Thyroid gland (tissue), 4 donors: Measurements from ENCODE around the gene SETD2. TPM values are rescaled to one million over a fixed set of nuclear protein-coding genes. Genes with fewer than 3 reads are reported as not detected.
A peak's percentile ranks its signal among the peaks of the same experiment; 100 is the strongest.

Experiments
- DNase-seq, 2 donors: peaks; one replicate each; pipeline ENCODE4 v3.0.0-alpha.2; 2019
- H3K27ac ChIP-seq, 3 donors: fragments of 200-600 bp; sonication (generic); 1 replicate in 2 of 3; 2 replicates in 1 of 3; pipeline ENCODE4 v1.5.1; 2016 to 2019; ENCODE audit warnings: mild to moderate bottlenecking in 1 of 3, moderate library complexity in 1 of 3
- H3K27me3 ChIP-seq: fragments of 200-600 bp; sonication (generic); one replicate; pipeline ENCODE4 v1.5.1; 2019
- H3K36me3 ChIP-seq, 2 donors: fragments of 200-600 bp; sonication (generic); one replicate each; pipeline ENCODE4 v1.5.1; 2016 to 2019
- H3K4me1 ChIP-seq, 2 donors: fragments of 200-600 bp; sonication (generic); one replicate each; pipeline ENCODE4 v1.5.1; 2017 to 2019
- H3K4me3 ChIP-seq, 3 donors: fragments of 200-600 bp; sonication (generic); replicated peaks in 1 of 3; 1 replicate in 2 of 3; 2 replicates in 1 of 3; pipeline ENCODE4 v1.5.1; 2016; ENCODE audit warnings: mild to moderate bottlenecking in 1 of 3
- H3K9me3 ChIP-seq: fragments of 200-600 bp; sonication (generic); one replicate; pipeline ENCODE4 v1.5.1; 2017
- CTCF ChIP-seq, 6 experiments: fragments of 200-600 bp in 3 of 6; fragments of 450-650 bp in 3 of 6; sonication (generic) in 3 of 6; IDR thresholded peaks; one replicate each; pipeline ENCODE4 v1.5.1; 2016 to 2019; ENCODE audit warnings: antibody characterized with exemption in 6 of 6, mild to moderate bottlenecking in 2 of 6, inconsistent platforms in 1 of 6, moderate library complexity in 1 of 6
- POLR2A ChIP-seq, 2 donors: fragments of 450-650 bp; IDR thresholded peaks; one replicate each; pipeline ENCODE4 v1.6.1; 2017; ENCODE audit warnings: antibody characterized with exemption in 2 of 2, mild to moderate bottlenecking in 2 of 2, moderate library complexity in 1 of 2
- WGBS, 2 donors: methylation state at CpG; one replicate each; pipeline ENCODE4 v1.1.5; 2017; 5-methylcytosine and 5-hydroxymethylcytosine counted together
- intact Hi-C: fragments of 100-400 bp; cut with DNase I; formaldehyde crosslinking; loops from one replicate; pipeline ENCODE4 v1.15.1; 2023
- total RNA-seq, 4 donors: library from RNA; depleted of rRNA; stranded (reverse); fragments of >200 nt; gene quantifications; one replicate each; pipeline ENCODE4 v1.2.3, GENCODE V29; 2016

Gene SETD2
- total RNA-seq, 4 donors from 2014 or later: 74.3 to 128 (median 85.5) TPM

GRCh38 chr3:46998121-46998851 lies 165.6 kb downstream of the SETD2 start:
- H3K9me3 ChIP-seq: no peaks in the 10 kb centered on the region
- 53 to 68% methylated on average over 18 to 20 of the region's 27 CpGs for WGBS, 2 donors
- intact Hi-C loops: loop anchor here (5.0 kb wide), 1 partner anchor 76 kb away; no protein-coding TSS in a partner anchor
- H3K4me3 ChIP-seq: no peak overlapping the region
- TF ChIP-seq POLR2A (IDR thresholded peaks at IDR 0.05): no peak
- TF ChIP-seq CTCF (IDR thresholded peaks at IDR 0.05): peak; percentile 35 to 87 (median 82)
- no peaks in the 10 kb centered on the region for H3K4me1 ChIP-seq
- no peaks in the 10 kb centered on the region for H3K27me3 ChIP-seq
- peak; percentile 79 to 82 for DNase-seq
- H3K27ac ChIP-seq: no peak overlapping the region
- H3K36me3 ChIP-seq: peaks cover 5 to 13% of the 10 kb centered on the region in 2 donors

- H3K27ac ChIP-seq: no peak overlapping the region
- H3K4me3 ChIP-seq: no peak overlapping the region
- TF ChIP-seq CTCF (IDR thresholded peaks at IDR 0.05) (no peak), POLR2A (IDR thresholded peaks at IDR 0.05) (no peak)
- H3K36me3 ChIP-seq: peaks cover 0 to 11% of the 10 kb centered on the region in 2 donors
- WGBS, 2 donors: 78 to 85% methylated on average over 11 to 13 of the region's 13 CpGs
- no peaks in the 10 kb centered on the region for H3K4me1 ChIP-seq
- no peak for DNase-seq
- H3K27me3 ChIP-seq: no peaks in the 10 kb centered on the region
- H3K9me3 ChIP-seq: no peaks in the 10 kb centered on the region
- intact Hi-C loops: loop anchor here (5.0 kb wide), 1 partner anchor 75 kb away; no protein-coding TSS in a partner anchor
Measured at GRCh38 chr3:46997453-46998091, 166.3 kb downstream of the SETD2 start.

GRCh38 chr3:46996689-46997452 lies 167.0 kb downstream of the SETD2 start:
- Histone ChIP-seq H3K27me3 (no peaks in the 10 kb centered on the region), H3K4me1 (no peaks in the 10 kb centered on the region), H3K27ac (no peak overlapping the region), H3K4me3 (no peak overlapping the region), H3K9me3 (no peaks in the 10 kb centered on the region), H3K36me3 (peaks cover 0 to 5% of the 10 kb centered on the region in 2 donors)
- intact Hi-C loops: loop anchor here (5.0 kb wide), 1 partner anchor 75 kb away; no protein-coding TSS in a partner anchor
- WGBS, 2 donors: 81 to 89% methylated on average over 10 to 12 of the region's 12 CpGs
- TF ChIP-seq POLR2A (IDR thresholded peaks at IDR 0.05) (no peak), CTCF (IDR thresholded peaks at IDR 0.05) (no peak)
- no peak for DNase-seq

- Histone ChIP-seq H3K36me3 (no peaks in the 10 kb centered on the region), H3K9me3 (no peaks in the 10 kb centered on the region), H3K27ac (no peak overlapping the region), H3K27me3 (no peaks in the 10 kb centered on the region), H3K4me3 (no peak overlapping the region), H3K4me1 (no peaks in the 10 kb centered on the region)
- 92 to 98% methylated on average over 11 to 19 of the region's 22 CpGs for WGBS, 2 donors
- no peak for TF ChIP-seq POLR2A (IDR thresholded peaks at IDR 0.05)
- TF ChIP-seq CTCF (IDR thresholded peaks at IDR 0.05): no peak
- intact Hi-C loops: loop anchor here (5.0 kb wide), 1 partner anchor 74 kb away; no protein-coding TSS in a partner anchor
- no peak for DNase-seq
Measured at GRCh38 chr3:46995901-46996562, 167.9 kb downstream of the SETD2 start.
